NCI-H146 (cell line): ENCODE measurements around the gene CAP2.
"Not testable (repeated sequence)": the region's sequence is repeated elsewhere in the genome, so short reads cannot be mapped to it uniquely, and the experiment has no call there.

Source experiments
- DNase-seq: peaks from one replicate; lab custom pipeline; 2025; lab: John Stamatoyannopoulos, UW

The CAP2 gene

GRCh38 chr6:17503051-17503450 is 109.7 kb downstream of the CAP2 start:
- DNase-seq, result no peak

- DNase-seq, result no peak
Measured at GRCh38 chr6:17504005-17504404, 110.6 kb downstream of the CAP2 start.

- no peak for DNase-seq
Measured at GRCh38 chr6:17505062-17505476, 111.7 kb downstream of the CAP2 start.

GRCh38 chr6:17505767-17506280 is 112.4 kb downstream of the CAP2 start:
- DNase-seq, result no peak

- no peak for DNase-seq
Measured at GRCh38 chr6:17506531-17506930, 113.1 kb downstream of the CAP2 start.

- no peak for DNase-seq
Measured at GRCh38 chr6:17506962-17507361, 113.6 kb downstream of the CAP2 start.

- DNase-seq, result no peak
Measured at GRCh38 chr6:17511084-17511483, 117.7 kb downstream of the CAP2 start.

- no peak for DNase-seq
Measured at GRCh38 chr6:17511580-17511979, 118.2 kb downstream of the CAP2 start.

GRCh38 chr6:17519120-17519519 is 125.7 kb downstream of the CAP2 start:
- DNase-seq, result no peak

- no peak for DNase-seq
Measured at GRCh38 chr6:17525637-17526036, 132.2 kb downstream of the CAP2 start.

GRCh38 chr6:17527076-17527475 is 133.7 kb downstream of the CAP2 start:
- DNase-seq, result no peak

GRCh38 chr6:17530321-17530835 is 137.0 kb downstream of the CAP2 start:
- DNase-seq, result no peak

- DNase-seq, result no peak
Measured at GRCh38 chr6:17536586-17536985, 143.2 kb downstream of the CAP2 start.

GRCh38 chr6:17542243-17542642 is 148.8 kb downstream of the CAP2 start:
- peak; percentile 55 for DNase-seq

- DNase-seq, result not testable (repeated sequence)
Measured at GRCh38 chr6:17545681-17546080, 152.3 kb downstream of the CAP2 start.

GRCh38 chr6:17551383-17551958 is 158.1 kb downstream of the CAP2 start:
- no peak for DNase-seq

GRCh38 chr6:17552861-17553260 is 159.5 kb downstream of the CAP2 start:
- DNase-seq, result no peak

- no peak for DNase-seq
Measured at GRCh38 chr6:17556014-17556413, 162.6 kb downstream of the CAP2 start.

- no peak for DNase-seq
Measured at GRCh38 chr6:17562636-17563035, 169.2 kb downstream of the CAP2 start.

- no peak for DNase-seq
Measured at GRCh38 chr6:17565399-17565798, 172.0 kb downstream of the CAP2 start.

- DNase-seq, result no peak
Measured at GRCh38 chr6:17574866-17575560, 181.6 kb downstream of the CAP2 start.

GRCh38 chr6:17577059-17577458 is 183.7 kb downstream of the CAP2 start:
- DNase-seq, result no peak

- no peak for DNase-seq
Measured at GRCh38 chr6:17580518-17581048, 187.2 kb downstream of the CAP2 start.
